ENCODE results near the gene PLXNA4. TPM values are rescaled to one million over a fixed set of nuclear protein-coding genes. Genes with fewer than 3 reads are reported as not detected.

PLXNA4 gene
- total RNA-seq, 1 donor from 2014 or later: 3.3 TPM

DNA sequence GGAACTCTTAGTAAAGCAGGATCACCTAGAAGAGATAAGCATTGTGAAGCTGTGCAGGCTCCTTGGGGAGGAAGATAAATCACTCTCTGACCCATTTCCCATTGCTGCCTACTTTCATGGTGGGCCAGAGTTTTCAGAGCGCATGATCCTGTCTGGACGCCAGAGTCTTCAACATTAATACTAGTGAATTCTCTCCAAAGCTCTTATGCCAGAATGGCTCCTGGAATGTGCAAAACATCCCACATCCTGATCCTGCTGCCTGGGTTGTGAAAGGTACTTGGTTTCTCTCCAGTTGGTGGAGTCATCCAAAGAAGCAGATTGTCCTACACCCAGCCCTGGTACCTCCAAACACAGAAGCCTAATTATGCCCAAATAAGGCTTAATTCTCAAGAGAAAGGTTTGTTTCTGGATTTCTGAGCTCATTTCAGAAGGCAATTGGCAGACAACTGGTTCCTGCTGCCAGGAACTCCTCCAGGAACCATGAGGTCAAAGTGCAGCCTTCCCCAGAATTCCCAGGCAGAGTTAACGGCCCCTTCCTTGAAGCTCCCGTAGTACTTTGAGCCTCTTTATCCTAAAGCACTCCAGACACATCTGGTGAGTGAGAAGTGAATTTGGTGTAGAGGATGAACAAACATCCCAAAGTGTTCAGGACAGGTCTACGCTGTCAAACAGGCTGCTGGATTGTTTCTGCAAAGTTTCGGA lies 495.2 kb downstream of the PLXNA4 start:
- no peak overlapping the region for H3K4me2 ChIP-seq (ENCODE audit: low read length)
- no peaks in the 10 kb centered on the region for H3K4me1 ChIP-seq (ENCODE audit: insufficient read depth, low read length)
- peaks cover 37% of the 10 kb centered on the region for H3K27me3 Mint-ChIP-seq (ENCODE audit: low read depth, unreplicated experiment)
- no peak for TF ChIP-seq EZH2 (IDR thresholded peaks at IDR 0.05; ENCODE audit: insufficient read depth, low read length)
- TF ChIP-seq, protein P1, sequence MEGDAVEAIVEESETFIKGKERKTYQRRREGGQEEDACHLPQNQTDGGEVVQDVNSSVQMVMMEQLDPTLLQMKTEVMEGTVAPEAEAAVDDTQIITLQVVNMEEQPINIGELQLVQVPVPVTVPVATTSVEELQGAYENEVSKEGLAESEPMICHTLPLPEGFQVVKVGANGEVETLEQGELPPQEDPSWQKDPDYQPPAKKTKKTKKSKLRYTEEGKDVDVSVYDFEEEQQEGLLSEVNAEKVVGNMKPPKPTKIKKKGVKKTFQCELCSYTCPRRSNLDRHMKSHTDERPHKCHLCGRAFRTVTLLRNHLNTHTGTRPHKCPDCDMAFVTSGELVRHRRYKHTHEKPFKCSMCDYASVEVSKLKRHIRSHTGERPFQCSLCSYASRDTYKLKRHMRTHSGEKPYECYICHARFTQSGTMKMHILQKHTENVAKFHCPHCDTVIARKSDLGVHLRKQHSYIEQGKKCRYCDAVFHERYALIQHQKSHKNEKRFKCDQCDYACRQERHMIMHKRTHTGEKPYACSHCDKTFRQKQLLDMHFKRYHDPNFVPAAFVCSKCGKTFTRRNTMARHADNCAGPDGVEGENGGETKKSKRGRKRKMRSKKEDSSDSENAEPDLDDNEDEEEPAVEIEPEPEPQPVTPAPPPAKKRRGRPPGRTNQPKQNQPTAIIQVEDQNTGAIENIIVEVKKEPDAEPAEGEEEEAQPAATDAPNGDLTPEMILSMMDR (IDR thresholded peaks at IDR 0.05; ENCODE audit: insufficient read depth, low read depth, low read length): no peak
- no peaks in the 10 kb centered on the region for H3K4me1 Mint-ChIP-seq (ENCODE audit: low read depth, unreplicated experiment)
- no peaks in the 10 kb centered on the region for H3K36me3 Mint-ChIP-seq (ENCODE audit: low read depth, unreplicated experiment)
- no peak overlapping the region for H2AFZ ChIP-seq (ENCODE audit: low read depth, low read length)
- DNase-seq (ENCODE audit: low read depth) (peak; percentile 90), FAIRE-seq (peak; percentile 60)
- H3K79me2 ChIP-seq (ENCODE audit: insufficient read depth, low read length): no peaks in the 10 kb centered on the region
- H3K9me3 Mint-ChIP-seq (ENCODE audit: unreplicated experiment): peaks cover 3% of the 10 kb centered on the region
- no peaks in the 10 kb centered on the region for H4K20me1 ChIP-seq (ENCODE audit: insufficient read depth, low read length)
- no peak overlapping the region for H3K9ac ChIP-seq (ENCODE audit: low read length)
- no peak overlapping the region for H3K27ac Mint-ChIP-seq (ENCODE audit: unreplicated experiment)
- H3K4me3 ChIP-seq (ENCODE audit: insufficient read depth, low read depth, low read length): no peak overlapping the region
- no peaks in the 10 kb centered on the region for H3K9me3 ChIP-seq (ENCODE audit: insufficient read depth, low read depth, low read length)
- no peaks in the 10 kb centered on the region for H3K36me3 ChIP-seq (ENCODE audit: insufficient read depth, low read length)
- H3K27ac ChIP-seq (ENCODE audit: low read depth, low read length): no peak overlapping the region
- peaks cover 3% of the 10 kb centered on the region for H3K27me3 ChIP-seq (ENCODE audit: insufficient read depth, low read length)
- H3K4me3 Mint-ChIP-seq (ENCODE audit: unreplicated experiment): no peak overlapping the region

DNA sequence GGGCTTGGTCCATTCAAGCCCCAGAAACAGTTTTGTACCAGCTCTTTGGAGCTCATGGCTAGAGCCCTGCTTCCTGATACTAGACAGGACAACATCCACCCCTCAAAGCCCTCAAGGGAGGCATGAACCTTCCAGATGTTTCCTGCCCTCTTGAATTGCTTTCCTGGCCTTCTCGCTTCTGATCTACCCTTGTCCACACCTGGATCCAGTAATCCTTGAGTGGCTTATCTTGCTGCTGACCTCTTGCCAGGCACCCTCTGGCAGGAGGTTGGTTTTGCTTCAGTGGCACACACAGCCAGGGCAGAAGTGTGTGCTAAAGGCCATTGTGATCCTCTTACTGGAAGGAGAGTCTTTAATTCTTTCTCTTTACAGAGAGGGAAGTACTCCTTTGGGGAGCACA lies 495.8 kb downstream of the PLXNA4 start:
- Histone ChIP-seq H3K4me2 (ENCODE audit: low read length) (no peak overlapping the region), H3K9me3 (ENCODE audit: insufficient read depth, low read depth, low read length) (no peaks in the 10 kb centered on the region), H3K27me3 (ENCODE audit: insufficient read depth, low read length) (peaks cover 3% of the 10 kb centered on the region), H3K36me3 (ENCODE audit: insufficient read depth, low read length) (no peaks in the 10 kb centered on the region), H2AFZ (ENCODE audit: low read depth, low read length) (no peak overlapping the region), H4K20me1 (ENCODE audit: insufficient read depth, low read length) (no peaks in the 10 kb centered on the region), H3K9ac (ENCODE audit: low read length) (no peak overlapping the region), H3K4me3 (ENCODE audit: insufficient read depth, low read depth, low read length) (no peak overlapping the region), H3K4me1 (ENCODE audit: insufficient read depth, low read length) (no peaks in the 10 kb centered on the region), H3K27ac (ENCODE audit: low read depth, low read length) (no peak overlapping the region), H3K79me2 (ENCODE audit: insufficient read depth, low read length) (no peaks in the 10 kb centered on the region)
- no peaks in the 10 kb centered on the region for H3K4me1 Mint-ChIP-seq (ENCODE audit: low read depth, unreplicated experiment)
- peaks cover 41% of the 10 kb centered on the region for H3K27me3 Mint-ChIP-seq (ENCODE audit: low read depth, unreplicated experiment)
- peak; percentile 20 for FAIRE-seq
- DNase-seq (ENCODE audit: low read depth): no peak
- H3K27ac Mint-ChIP-seq (ENCODE audit: unreplicated experiment): no peak overlapping the region
- peaks cover 3% of the 10 kb centered on the region for H3K9me3 Mint-ChIP-seq (ENCODE audit: unreplicated experiment)
- TF ChIP-seq EZH2 (IDR thresholded peaks at IDR 0.05; ENCODE audit: insufficient read depth, low read length): no peak
- TF ChIP-seq, protein P1 (IDR thresholded peaks at IDR 0.05; ENCODE audit: insufficient read depth, low read depth, low read length): no peak
- no peak overlapping the region for H3K4me3 Mint-ChIP-seq (ENCODE audit: unreplicated experiment)
- H3K36me3 Mint-ChIP-seq (ENCODE audit: low read depth, unreplicated experiment): no peaks in the 10 kb centered on the region

Data from astrocyte (in vitro differentiated cells and primary cell).